C4-2B (cell line): ENCODE data around the gene SLC25A23.

Experiments
- ZFX ChIP-seq: fragments of 450-650 bp; IDR thresholded peaks from 2 replicates; pipeline ENCODE4 v1.6.1; 2017
- TF ChIP-seq, protein P1 (sequence below): fragments of 450-650 bp; conservative IDR thresholded peaks from 2 replicates; pipeline ENCODE4 v1.5.1; 2017; ENCODE audit warnings: mild to moderate bottlenecking

GRCh38 chr19:6448045-6448444 lies 11.5 kb downstream of the SLC25A23 start:
- TF ChIP-seq, protein P1, sequence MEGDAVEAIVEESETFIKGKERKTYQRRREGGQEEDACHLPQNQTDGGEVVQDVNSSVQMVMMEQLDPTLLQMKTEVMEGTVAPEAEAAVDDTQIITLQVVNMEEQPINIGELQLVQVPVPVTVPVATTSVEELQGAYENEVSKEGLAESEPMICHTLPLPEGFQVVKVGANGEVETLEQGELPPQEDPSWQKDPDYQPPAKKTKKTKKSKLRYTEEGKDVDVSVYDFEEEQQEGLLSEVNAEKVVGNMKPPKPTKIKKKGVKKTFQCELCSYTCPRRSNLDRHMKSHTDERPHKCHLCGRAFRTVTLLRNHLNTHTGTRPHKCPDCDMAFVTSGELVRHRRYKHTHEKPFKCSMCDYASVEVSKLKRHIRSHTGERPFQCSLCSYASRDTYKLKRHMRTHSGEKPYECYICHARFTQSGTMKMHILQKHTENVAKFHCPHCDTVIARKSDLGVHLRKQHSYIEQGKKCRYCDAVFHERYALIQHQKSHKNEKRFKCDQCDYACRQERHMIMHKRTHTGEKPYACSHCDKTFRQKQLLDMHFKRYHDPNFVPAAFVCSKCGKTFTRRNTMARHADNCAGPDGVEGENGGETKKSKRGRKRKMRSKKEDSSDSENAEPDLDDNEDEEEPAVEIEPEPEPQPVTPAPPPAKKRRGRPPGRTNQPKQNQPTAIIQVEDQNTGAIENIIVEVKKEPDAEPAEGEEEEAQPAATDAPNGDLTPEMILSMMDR: no peak
- no peak for TF ChIP-seq ZFX
